HG03520 (cell line): Measurements from ENCODE around the gene TOGARAM2.
"Not testable (repeated sequence)": the region's sequence is repeated elsewhere in the genome, so short reads cannot be mapped to it uniquely, and the experiment has no call there.

Experiments
- ATAC-seq: cut with Tn5 transposase; IDR thresholded peaks from one replicate; pipeline ENCODE4 v1.9.1; 2021; ENCODE audit warnings: mild to moderate bottlenecking, moderate library complexity; ENCODE audit not compliant: unreplicated experiment

TOGARAM2 gene

DNA sequence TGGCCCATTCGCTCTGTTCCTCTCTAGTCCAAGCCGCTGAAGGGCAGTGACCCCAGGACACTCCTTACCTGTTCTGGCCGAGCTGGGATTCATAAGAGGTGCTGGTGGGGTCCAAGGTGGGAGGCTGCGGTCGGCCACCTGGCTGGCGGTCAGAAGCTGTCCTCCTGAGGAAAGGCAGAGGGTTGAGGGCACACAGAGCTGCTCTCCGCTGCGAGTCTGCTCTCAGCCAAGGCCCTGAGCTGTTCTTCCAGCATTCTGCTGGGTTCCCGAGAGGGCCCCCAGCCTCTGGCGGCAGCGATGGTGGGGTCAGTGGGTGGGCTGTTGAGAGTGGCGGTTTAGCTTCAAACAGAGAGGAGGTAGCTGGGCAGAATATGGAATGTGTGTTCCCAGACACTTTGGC is 89.4 kb downstream of the TOGARAM2 start:
- no peak for ATAC-seq

DNA sequence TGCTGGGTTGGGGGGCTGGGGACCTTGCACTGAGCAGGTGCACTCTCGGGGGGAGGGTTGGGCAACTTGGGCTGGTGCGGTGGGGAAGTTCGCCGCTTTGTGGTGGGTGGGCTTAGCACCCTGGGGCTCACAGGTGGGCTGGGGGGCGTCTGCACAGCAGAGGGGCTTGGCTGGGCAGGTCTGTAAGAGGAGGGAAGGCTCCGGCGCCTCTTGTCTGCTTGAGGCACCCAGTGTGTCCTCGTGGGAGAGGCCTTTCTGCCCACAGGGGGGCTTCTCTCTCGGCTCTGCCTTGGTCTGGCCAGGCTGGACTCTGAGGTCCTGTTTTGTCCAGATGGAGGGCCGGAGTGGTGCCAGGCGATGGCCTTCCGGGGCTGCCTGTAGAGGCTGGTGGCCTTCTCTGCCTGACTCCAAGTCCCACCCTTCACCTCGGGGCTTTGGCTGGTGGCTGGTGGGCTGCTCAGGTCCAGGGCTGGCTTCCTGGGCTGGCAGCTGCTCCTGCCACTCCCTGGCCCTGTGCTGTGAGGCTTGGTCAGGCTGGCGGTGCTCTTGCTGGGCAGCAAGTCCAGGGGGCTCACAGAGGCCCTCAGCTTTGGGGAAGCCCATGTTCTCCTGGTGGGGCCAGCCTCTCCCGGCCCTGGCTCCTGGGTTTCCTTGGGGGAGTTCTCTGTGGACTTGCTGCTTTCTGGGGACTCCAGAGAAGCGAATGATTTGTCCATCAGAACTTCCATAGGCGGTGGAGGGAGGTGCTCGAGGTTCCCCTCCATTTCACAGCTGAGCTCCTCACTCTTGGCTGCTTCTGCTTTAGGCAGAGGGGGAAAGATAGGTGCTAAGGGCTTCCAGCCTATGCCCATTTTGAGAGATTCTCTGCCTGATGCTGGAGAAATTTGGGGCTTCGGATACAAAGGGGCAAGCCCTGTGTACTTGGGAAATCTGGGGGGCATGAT is 90.2 kb downstream of the TOGARAM2 start:
- ATAC-seq = no peak

GRCh38 chr2:29072251-29072650 is 91.2 kb downstream of the TOGARAM2 start:
- no peak for ATAC-seq

- ATAC-seq = no peak
Observed at GRCh38 chr2:29072971-29073725, 92.0 kb downstream of the TOGARAM2 start.

- ATAC-seq = no peak
Observed at GRCh38 chr2:29073933-29074332, 92.8 kb downstream of the TOGARAM2 start.

- ATAC-seq = no peak
Observed at GRCh38 chr2:29074411-29074810, 93.3 kb downstream of the TOGARAM2 start, which contains the start of gene PCARE. PCARE (minus strand) TSS chr2:29074523; CDS start chr2:29074261, 262 bp downstream.

DNA sequence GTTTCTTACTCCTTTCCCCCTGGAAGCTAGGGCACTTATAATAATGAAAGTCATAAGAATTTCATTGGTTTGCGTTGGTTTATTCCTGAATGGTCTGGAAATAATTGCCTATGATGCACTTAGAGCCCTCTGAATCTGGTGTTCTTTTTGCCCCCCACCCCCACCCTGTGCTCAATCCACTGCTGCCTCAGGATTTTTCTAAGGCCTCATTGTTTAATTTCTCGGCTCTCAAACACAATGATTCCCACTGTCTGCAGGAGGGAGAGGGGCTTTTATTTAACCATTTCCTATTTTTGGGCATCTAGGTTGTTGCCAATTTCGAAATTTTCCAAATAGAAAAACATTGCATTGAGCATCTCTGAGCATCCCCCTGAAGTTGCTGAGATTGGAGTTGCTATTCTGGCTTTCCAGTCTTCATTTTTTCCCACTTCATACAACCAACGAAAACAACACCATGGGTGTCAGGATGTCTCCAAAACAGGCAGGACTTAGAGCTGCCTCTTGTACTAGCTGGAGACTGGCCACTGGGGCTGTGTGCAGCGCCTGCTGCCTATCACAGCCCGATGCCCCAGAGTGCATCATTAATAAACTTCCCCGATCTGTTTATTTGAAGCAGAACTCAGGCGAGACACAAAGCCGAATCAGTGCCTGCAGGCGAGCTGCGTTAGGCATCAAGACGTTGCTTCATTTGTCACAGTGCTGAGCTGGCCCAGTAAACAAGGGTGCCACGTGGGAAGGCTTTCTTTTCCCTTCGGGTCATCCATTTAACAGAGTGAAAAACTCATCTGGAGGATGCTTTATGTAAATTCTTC is 95.0 kb downstream of the TOGARAM2 start:
- no peak for ATAC-seq

GRCh38 chr2:29079887-29080286 is 98.8 kb downstream of the TOGARAM2 start:
- no peak for ATAC-seq

DNA sequence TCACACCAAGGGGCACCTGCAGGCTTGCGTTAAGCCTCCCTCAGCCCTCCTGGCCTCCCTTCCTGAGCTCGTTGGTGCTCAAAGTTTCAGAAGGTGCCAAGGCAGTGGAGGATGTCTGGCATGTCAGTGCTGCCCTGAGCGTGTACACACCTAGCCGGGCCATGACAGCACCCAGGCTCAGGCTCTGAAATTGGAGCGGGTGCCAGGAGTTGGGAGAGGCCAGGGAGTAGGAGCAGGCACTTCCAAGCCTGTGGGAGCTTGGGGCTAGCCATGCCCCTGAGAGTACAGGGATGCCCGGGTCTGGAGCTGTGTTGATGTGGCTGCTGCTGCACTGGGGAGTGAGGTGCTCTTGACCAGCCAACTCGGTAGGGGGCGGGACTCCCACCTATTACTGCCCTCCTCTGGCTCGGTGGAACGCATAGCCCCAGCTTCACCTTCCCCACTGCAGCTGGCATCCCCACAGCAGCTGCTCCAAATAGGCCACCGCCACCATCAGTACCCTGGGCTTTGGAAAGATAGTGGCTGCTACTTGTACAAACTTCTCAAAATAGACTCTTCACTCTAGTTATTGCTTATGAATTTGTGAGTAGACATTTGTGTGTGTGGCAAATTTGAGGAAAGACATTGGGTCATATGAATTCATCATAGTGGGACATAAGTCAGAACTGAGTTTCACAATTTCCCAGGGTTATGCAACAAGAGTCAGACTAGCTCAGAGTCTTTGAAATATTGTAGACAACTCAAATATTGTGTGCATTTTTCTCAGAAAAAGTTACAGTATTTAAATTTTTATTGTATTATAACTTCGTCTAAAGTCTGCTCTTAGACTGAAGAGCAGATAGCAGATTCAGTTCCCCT is 100.0 kb downstream of the TOGARAM2 start:
- no peak for ATAC-seq

DNA sequence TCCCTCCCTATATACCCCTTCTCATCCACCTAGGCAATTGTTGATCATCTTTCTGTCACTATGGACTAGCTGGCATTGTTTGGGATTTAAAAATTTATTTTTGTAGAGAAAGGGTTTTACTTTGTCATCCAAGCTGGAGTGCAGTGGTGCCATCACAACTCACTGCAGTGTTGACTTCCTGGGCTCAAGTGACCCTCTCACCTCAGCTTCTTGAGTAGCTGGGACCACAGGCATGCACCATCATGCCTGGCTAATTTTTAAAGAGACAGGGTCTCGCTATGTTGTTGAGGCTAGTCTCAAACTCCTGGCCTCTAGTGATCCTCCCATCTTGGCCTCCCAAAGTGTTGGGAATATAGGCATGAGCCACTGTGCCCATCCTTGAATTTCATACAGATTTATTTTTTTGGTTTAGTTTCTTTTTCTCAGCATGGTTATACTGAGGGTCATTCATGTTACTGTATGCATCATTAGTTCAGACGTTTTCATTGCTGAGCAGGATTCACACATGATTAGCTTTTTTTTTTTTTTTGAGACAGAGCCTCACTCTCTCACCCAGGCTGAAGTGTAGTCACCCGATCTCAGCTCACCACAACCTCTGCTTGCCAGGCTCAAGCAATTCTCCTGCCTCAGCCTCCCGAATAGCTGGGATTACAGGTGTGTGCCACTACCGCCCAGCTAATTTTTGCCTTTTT is 101.9 kb downstream of the TOGARAM2 start:
- ATAC-seq = no peak

DNA sequence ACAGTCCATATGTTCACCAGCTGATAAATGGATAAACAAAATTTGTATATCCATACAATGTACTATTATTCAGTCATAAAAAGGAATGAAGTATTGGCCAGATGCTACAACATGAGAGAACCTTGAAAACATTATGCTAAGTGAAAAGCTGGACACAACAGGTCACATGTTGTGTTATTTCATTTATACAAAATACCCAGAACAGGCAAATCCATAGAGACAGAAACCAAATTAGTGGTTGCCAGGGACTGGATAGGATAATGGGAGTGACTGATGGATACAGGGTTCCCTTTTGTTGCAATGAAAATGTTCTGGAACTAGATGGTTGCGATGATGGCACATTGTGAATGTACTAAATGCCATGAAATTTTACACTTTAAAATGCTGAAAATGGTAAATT is 103.5 kb downstream of the TOGARAM2 start:
- no peak for ATAC-seq

DNA sequence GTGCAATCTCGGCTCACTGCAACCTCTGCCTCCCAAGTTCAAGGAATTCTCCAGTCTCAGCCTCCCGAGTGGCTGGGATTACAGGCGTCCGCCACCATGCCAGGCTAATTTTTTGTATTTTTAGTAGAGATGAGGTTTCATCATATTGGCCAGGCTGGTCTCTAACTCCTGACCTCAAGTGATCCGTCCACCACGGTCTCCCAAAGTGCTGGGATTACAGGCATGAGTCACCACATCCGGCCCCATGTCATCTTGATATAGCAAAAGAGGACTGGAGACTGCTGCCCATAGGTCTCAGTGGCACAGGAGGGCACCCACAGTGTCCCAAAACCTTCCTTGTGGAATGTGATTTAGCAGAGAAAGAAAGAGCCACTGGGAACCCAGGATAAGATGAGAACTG is 109.2 kb downstream of the TOGARAM2 start:
- not testable (repeated sequence) for ATAC-seq

DNA sequence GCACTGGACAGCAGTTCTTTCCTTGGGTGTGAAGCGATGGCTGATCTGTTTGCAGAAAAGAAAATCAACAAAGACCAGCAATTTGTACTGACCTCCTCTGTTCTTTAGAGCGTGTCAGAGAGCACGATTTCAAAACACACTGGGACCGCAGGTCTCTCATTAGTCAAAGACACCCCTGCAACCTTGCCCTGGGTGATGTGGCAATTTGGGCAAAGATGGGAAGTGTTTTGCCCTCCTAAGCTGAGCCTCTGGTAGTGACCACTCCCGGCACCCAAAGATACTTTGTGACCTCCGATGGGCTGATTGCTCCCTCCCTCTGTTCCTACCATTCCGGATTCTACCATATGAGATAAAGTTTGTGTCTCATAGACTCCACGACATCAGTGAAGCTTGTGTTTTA is 115.9 kb downstream of the TOGARAM2 start:
- no peak for ATAC-seq

DNA sequence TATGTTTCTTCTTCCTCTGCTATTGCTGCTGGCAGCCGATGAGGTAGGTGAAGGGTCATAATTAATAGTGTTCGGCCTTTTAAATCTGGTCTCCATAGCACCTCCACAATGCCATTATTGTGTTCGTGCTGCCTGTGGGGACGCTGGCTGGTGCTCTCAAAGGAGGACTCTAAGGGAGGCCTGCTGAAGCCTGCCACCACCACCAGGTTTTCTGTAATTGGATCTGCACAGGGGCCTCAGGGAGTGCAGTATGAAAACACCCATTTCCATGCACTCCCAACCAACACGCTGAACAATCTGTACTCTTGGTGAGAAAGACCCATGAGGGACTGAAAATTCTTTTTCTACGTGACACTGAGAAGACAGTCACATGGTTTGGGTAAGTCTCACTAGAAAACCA is 116.5 kb downstream of the TOGARAM2 start:
- no peak for ATAC-seq

DNA sequence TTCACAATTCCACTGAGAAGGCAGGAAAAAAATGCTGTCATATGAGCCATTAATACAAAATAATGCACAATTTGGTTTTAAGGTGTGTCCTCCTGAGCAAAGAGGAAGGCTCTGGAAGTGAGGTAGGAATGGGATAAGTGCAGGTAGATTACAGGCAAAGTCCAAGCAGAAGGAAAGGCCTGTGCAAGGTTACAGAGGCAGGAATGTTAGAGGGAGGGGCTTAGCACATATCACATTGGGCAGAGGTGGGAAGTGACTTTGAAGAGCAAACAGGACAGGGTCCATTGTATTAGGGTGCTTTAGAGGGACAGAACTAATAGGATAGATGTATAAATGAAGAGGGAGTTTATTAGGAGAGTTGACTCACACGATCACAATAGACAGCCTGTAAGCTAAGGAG is 119.5 kb downstream of the TOGARAM2 start:
- ATAC-seq = no peak
